ENCODE results near the gene KREMEN2.

GRCh38 chr16:2929693-2930092 lies 34.4 kb upstream of the KREMEN2 start:
- no peak for TF ChIP-seq CTCF (IDR thresholded peaks at IDR 0.05; ENCODE audit: low read depth, low read length)
- TF ChIP-seq EZH2phosphoT487 (IDR thresholded peaks at IDR 0.05; ENCODE audit: low read depth) = no peak
